ENCODE results near the gene PSMB1. TPM values are rescaled to one million over a fixed set of nuclear protein-coding genes. Genes with fewer than 3 reads are reported as not detected.

Gene PSMB1
- total RNA-seq, 1 donor from 2014 or later: 420 TPM

GRCh38 chr6:170555305-170555704 is 2.2 kb upstream of the PSMB1 start:
- peaks cover 2% of the 10 kb centered on the region for H3K36me3 Mint-ChIP-seq
- Histone ChIP-seq H3K9ac (peak overlapping the region; percentile 92), H3K9me3 (ENCODE audit: low read depth) (no peaks in the 10 kb centered on the region), H4K20me1 (ENCODE audit: low read depth) (peaks cover 37% of the 10 kb centered on the region), H3K36me3 (no peaks in the 10 kb centered on the region), H3F3A (ENCODE audit: low read depth) (peaks cover 13% of the 10 kb centered on the region), H3K79me2 (ENCODE audit: low read depth) (peaks cover 69% of the 10 kb centered on the region), H3K4me2 (peak overlapping the region; percentile 99), H3K4me1 (peaks cover 23% of the 10 kb centered on the region), H3K27ac (no peak overlapping the region), H3K27me3 (no peaks in the 10 kb centered on the region), H3K4me3 (peak overlapping the region; percentile 95), H2AFZ (replicated peaks) (no peak overlapping the region)
- peaks cover 13% of the 10 kb centered on the region for H3K4me1 Mint-ChIP-seq
- H3K27me3 Mint-ChIP-seq (ENCODE audit: insufficient read depth, low read depth): no peaks in the 10 kb centered on the region
- H3K4me3 Mint-ChIP-seq: no peak overlapping the region
- DNase-seq (ENCODE audit: low spot score): peak; percentile 7
- H3K27ac Mint-ChIP-seq: no peak overlapping the region
- no peaks in the 10 kb centered on the region for H3K9me3 Mint-ChIP-seq
- TF ChIP-seq EZH2 (IDR thresholded peaks at IDR 0.05) (no peak), CTCF (IDR thresholded peaks at IDR 0.05) (no peak), EZH2phosphoT487 (IDR thresholded peaks at IDR 0.05) (no peak)

- peak overlapping the region; percentile 42 for H3K27ac ChIP-seq
- H3K79me2 ChIP-seq (ENCODE audit: low read depth): peaks cover 74% of the 10 kb centered on the region
- peak overlapping the region; percentile 92 for H3K9ac ChIP-seq
- H4K20me1 ChIP-seq (ENCODE audit: low read depth): peaks cover 43% of the 10 kb centered on the region
- no peaks in the 10 kb centered on the region for H3K9me3 ChIP-seq (ENCODE audit: low read depth)
- H3K27me3 ChIP-seq: no peaks in the 10 kb centered on the region
- Mint-ChIP-seq H3K27me3 (ENCODE audit: insufficient read depth, low read depth) (no peaks in the 10 kb centered on the region), H3K4me1 (peaks cover 15% of the 10 kb centered on the region), H3K36me3 (peaks cover 2% of the 10 kb centered on the region), H3K9me3 (no peaks in the 10 kb centered on the region), H3K27ac (no peak overlapping the region), H3K4me3 (no peak overlapping the region)
- H3F3A ChIP-seq (ENCODE audit: low read depth): peaks cover 13% of the 10 kb centered on the region
- H3K4me3 ChIP-seq: peak overlapping the region; percentile 95
- no peak for DNase-seq (ENCODE audit: low spot score)
- H3K4me1 ChIP-seq: peaks cover 23% of the 10 kb centered on the region
- no peak overlapping the region for H2AFZ ChIP-seq (replicated peaks)
- H3K36me3 ChIP-seq: no peaks in the 10 kb centered on the region
- peak overlapping the region; percentile 99 for H3K4me2 ChIP-seq
- no peak for TF ChIP-seq EZH2phosphoT487 (IDR thresholded peaks at IDR 0.05)
- TF ChIP-seq CTCF (IDR thresholded peaks at IDR 0.05): no peak
- TF ChIP-seq EZH2 (IDR thresholded peaks at IDR 0.05): no peak
Observed at GRCh38 chr6:170554796-170555137, 1.7 kb upstream of the PSMB1 start.

GRCh38 chr6:170554013-170554795 is 1.1 kb upstream of the PSMB1 start, which contains the start of gene TBP:
Gene TBP, plus strand, starts transcription at chr6:170554369. Its CDS starts 2,661 bp downstream, at chr6:170557030.
- Mint-ChIP-seq H3K4me3 (no peak within 1 kb of the TSS), H3K36me3 (peaks cover 2% of the 10 kb centered on the region), H3K4me1 (peaks cover 15% of the 10 kb centered on the region), H3K9me3 (no peaks in the 10 kb centered on the region), H3K27ac (no peak within 1 kb of the TSS), H3K27me3 (ENCODE audit: insufficient read depth, low read depth) (no peaks in the 10 kb centered on the region)
- Histone ChIP-seq H3K4me1 (peaks cover 23% of the 10 kb centered on the region), H2AFZ (replicated peaks) (peak within 1 kb of the TSS; percentile 94), H3F3A (ENCODE audit: low read depth) (peaks cover 13% of the 10 kb centered on the region), H3K27me3 (no peaks in the 10 kb centered on the region), H3K9ac (peak within 1 kb of the TSS; percentile 92), H3K36me3 (no peaks in the 10 kb centered on the region), H4K20me1 (ENCODE audit: low read depth) (peaks cover 48% of the 10 kb centered on the region), H3K9me3 (ENCODE audit: low read depth) (no peaks in the 10 kb centered on the region), H3K4me3 (peak within 1 kb of the TSS; percentile 95), H3K4me2 (peak within 1 kb of the TSS; percentile 99), H3K79me2 (ENCODE audit: low read depth) (peaks cover 80% of the 10 kb centered on the region), H3K27ac (peak within 1 kb of the TSS; percentile 42)
- DNase-seq (ENCODE audit: low spot score): peak; percentile 99
- TF ChIP-seq EZH2phosphoT487 (IDR thresholded peaks at IDR 0.05): no peak
- no peak for TF ChIP-seq CTCF (IDR thresholded peaks at IDR 0.05)
- TF ChIP-seq EZH2 (IDR thresholded peaks at IDR 0.05): no peak
